CD4-positive, alpha-beta T cell treated with Interferon alpha-2 for 1 hour (primary cell): ENCODE data around the gene ITGA7.

Source experiments
- DNase-seq, 2 donors: peaks; one replicate each; pipeline ENCODE4 v3.0.0-alpha.2; 2020 to 2022

The ITGA7 gene

DNA sequence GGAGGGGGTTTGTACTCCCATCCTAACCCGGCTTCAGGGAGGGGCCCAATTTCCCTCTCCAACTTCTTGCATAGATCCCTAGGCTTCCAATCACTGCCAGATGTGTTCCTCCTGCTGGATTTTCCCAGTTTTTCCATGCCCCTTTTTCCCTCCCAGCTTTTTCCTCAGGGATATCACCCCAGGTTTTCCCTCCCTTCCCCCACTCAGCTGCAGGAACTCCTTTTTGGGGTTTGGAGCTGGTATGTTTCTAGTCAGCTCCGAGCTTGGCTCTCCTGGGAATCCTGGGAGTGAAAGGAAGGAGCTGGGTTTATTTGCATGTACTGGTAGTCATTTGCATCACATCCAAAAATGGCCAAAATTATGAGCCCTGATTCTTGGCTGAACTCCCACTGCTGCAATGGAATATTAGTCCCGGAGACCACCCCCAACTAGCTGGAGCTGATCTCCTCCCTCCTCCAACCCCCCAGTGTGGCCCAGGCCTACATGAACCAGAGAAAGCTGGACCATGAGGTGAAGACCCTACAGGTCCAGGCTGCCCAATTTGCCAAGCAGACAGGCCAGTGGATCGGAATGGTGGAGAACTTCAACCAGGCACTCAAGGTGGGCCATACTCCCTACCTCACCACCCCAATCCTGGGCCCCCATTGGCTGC is 11.0 kb upstream of the ITGA7 start:
- DNase-seq = no peak

DNA sequence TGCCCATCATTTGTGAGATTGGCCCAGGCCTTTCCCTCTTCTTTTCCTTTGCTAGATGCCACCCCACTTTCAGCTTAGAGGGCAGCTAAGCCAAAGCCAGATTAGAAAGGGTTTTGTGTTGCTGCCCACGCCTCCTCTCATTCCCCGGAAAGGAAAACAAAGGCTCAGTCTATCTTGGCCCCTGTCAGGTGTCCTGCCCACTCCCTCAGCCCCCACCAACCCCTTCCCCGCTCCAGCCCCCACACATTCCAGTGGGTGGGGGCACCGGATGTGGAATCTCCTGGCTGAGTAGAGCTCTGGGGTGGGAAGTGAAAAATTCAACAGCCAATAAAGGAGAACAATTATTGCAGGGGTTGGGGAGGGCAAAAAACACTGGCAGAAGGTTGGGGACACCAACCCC is 10.3 kb upstream of the ITGA7 start:
- no peak for DNase-seq

DNA sequence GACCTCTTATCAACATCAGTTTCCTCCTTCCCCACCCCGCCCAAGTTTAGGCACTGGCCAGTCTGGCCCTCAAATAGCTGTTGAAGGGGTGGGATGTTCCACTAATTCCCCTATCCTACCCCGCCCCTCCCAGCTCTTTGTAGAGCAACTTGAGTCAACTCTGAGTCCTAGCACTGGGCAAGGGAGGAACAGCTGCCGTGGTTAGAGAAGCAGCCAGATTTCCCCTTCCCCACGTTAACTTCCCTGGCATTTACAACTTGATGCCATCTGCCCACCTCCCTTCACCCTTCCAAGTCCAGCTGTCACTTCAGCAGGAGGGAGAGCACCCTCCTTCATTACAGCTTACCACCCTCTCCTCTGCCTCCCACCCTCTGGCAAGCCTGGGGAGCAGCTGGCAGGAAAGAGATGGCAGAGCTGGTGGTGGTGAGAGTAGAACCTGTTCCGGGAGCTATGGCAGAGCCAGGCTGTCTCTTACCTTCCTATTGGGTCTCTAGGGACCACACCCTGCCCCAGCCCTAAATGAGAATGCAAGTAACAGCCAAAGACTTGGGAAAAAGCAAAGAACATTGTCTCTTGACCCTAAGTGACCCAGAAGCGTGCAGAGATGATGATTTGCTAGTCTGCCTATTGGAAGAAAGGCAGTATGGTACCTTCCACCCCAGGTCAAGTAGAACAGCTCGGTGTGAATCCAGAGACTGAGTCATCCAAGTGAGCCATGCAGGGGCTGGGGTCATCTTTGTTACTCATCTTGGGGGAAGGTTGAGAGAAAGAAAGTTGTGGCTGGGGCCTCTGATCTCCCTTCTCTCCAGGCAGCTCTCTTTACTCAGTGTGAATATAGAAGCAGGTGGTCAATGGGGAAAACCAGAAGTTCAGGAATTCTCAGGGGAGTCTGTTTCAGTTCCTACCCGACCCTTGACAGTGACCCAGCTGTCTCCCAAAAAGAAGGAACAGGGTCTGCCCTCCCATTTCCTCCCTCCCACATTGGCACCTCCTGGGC is 9.6 kb upstream of the ITGA7 start:
- DNase-seq = no peak

DNA sequence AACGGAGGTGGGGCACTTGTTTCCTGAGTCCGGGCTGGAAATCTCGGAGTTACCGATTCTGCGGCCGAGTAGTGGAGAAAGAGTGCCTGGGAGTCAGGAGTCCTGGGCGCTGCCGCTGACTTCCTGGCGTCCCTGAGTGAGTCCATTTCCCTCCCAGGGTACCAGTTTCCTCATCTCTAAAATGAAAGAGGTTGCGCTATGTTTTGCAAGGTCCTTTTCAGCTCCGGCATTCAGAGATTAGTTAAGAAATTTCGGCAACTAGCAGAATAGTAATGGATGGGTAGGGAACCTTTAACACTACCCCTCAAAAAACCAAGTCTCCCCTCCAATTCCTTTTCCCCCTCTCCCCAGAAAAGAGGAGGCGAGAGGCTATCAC is 8.9 kb upstream of the ITGA7 start:
- no peak for DNase-seq

DNA sequence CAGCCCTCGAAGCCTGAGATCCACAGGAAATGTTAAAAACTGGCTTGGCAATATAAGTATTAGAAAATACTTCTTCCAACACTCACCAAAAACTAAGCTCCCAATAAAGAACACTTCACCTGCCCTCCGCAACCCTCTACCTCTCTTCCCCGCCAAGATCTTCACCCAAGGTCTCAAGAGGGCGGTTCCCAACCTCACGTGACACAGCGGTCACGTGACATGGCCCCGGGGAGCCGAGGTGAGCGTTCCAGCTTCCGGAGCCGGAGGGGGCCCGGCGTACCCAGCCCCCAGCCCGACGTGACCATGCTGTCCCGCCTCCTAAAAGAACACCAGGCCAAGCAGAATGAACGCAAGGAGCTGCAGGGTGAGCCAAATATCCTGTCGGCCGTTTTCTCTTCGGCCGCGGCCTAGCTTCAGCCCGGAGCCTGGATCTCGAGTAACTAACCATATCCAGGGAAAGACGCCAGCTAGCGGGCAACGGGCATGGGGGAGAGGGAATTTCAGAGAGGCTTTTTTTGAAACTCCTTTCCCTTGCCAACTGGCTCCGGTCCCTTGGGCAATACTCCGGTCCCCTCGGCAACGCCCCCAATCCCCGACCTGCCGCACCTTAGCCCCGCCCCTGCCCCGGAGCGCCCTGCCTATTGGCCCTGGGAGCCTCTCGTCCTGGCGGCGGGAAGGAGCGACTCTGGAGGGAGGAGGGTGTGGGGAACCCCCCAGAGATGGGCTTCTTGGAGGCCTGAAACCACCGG is 8.3 kb upstream of the ITGA7 start, which contains the start of gene BLOC1S1:
TSS of gene BLOC1S1 (plus strand) at position 214 of the 749 bp plus-strand sequence. CDS start at position 220, 6 bp downstream.
- peak; percentile 88 to 92 for DNase-seq

DNA sequence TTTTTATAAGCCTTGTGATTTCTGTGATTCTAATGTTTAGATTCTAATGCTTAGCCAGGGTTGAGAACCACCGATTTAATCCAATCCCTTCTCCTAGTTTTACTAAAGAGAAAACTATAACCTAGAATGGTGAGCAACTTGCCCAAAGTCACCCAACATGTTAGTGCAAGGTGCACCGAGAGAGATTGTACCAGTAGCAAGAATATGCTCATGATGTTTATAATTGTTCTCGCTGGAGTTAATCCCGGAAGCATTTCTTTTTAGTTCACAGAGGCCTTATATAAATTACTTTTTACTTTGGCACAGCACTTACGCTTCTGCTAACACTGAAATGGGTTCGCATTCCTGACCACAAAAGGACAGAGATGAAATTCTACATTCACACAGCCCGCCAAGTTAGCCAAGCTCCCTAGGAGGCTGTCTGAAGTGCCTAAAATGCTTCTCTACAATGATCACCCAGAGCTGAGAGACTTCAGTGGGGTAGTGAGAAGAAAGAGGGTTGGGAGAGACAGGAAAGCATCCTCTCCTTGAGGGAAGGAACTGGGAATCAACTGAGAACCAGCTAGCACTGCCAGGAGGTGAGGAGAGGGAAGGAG is 7.6 kb upstream of the ITGA7 start:
- DNase-seq = no peak

DNA sequence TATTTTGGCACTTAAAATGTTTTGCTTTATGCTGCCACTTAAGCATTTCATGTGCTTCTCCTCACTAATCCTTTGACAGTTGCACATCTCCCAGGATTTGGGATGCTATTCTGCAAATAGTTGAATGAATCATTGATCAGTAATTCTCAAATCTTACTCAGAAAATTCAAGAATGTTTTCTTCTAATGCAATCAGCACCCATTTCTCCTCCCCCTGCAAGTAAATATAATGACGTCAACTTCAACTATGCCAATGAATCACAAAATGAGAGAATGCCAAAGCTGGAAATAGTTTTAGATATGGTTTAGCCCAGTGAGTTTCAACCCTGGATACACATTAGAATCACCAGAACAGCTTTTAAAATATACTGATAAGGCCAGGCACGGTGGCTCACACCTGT is 6.0 kb upstream of the ITGA7 start:
- DNase-seq = no peak

DNA sequence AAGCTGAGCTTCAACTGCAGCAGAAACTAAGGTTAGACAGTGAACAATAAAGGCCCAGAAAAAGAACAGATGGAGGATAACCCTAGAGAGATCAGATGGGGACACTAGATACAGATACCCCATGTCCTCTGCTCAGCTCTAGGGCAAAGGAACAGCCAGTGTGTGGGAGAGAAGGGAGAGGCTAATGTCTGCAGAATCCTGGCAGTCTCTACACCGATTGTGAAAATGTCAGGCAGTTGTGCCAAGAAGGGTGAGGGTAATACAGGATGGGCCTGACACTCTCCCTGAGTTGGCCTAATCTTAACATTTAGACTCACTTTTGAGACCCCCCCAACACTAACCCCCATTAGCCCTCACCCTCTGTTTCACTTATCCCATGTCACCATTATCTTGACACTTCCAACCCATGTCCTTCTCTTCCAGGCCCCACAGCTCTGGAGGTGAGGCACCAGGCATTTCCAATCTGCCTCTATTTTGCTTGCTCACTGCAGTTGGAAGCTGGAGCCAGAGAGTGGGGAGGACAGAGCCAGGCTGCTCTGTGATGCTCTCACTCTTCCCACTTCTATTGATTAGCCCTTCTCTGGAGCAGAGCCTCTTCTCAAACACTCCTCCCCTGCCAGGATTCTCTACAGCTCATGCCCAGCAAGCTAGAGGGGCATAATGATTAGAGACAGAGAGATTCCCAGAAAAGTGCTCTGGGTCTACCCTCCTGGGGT is 5.2 kb upstream of the ITGA7 start:
- no peak for DNase-seq

DNA sequence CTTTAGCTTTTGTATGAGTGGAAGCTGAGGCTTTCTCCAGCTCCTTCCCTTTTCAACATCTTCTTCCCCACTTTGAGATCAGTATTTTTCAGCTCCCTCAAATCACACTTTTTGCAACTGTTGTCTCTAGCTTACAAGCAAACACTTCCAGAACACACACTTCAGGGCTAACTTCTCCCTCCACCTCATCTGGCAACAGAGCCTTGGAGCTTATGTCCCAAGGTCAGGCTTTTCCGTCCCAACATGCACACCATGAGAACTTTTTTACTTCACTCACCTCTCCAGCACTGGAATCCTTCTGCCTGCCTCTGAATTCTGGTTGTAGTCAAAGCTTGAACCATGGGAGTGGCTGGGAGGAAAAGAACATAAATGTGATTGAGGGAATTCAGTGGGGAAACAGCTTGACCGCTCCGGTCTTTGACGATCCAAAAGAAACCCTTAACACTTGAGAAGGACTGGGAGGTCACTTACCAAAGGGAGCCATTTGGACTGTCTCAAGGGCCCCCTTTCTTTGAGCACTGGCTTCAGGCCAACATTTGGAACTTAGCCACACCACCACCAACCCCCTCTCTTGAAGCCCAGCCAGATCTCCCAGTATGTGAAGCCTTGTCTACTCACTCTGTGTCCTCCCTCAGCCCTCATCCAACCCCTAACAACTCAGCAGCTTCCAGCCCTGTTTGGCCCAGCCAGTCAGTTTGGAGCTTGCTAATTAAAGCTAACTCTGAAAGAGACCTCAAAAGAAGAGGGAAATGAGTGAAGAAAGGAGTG is 4.3 kb upstream of the ITGA7 start:
- DNase-seq = no peak

DNA sequence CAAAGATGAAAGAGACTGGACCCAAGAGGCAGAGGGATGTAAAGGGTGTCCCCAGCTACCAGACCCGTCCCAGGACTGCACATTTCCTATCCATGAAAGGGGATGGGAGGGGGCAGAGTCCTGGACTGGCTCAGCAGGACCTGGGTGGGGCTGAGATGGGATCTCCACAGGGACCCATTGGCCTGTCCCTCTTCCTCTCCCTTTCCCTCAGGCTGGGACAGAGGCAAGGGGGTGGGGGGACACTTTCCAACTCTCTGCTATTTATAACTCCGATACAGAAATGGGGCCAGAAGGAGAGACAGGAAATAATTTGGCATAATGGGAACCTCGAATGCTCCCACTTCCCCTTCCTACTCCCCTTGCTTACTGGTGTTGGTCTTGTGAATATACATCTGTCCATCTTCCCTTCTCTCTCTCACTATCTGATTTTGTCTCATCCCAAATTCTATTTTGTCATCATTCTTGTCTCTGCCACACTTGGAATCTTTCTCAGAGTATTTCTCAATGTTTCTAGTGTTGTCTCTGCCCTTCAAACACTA is 1.1 kb upstream of the ITGA7 start:
- no peak for DNase-seq

DNA sequence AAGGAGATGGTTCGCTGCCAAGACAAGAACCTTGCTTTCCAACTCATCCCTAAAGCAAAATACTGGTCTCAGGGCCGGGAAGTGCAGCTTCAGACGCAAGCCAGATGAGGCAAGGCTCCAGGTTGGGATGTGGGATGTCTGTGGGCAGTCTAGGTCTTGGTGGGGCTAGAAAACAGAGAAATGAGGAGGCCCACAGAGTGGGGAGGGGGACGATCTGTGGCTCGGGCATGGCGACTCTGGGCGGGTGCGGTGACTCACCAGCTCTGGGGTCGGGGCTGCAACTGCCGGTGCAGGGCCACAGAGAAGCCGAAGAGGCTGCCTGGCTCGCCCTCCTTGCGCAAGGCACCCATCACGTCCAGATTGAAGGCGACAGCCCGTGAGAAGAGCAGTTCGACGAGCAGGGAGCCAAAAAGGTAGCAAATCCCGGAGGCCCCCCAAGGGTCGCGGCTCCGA is 459 bp downstream of the ITGA7 start:
- DNase-seq = no peak

DNA sequence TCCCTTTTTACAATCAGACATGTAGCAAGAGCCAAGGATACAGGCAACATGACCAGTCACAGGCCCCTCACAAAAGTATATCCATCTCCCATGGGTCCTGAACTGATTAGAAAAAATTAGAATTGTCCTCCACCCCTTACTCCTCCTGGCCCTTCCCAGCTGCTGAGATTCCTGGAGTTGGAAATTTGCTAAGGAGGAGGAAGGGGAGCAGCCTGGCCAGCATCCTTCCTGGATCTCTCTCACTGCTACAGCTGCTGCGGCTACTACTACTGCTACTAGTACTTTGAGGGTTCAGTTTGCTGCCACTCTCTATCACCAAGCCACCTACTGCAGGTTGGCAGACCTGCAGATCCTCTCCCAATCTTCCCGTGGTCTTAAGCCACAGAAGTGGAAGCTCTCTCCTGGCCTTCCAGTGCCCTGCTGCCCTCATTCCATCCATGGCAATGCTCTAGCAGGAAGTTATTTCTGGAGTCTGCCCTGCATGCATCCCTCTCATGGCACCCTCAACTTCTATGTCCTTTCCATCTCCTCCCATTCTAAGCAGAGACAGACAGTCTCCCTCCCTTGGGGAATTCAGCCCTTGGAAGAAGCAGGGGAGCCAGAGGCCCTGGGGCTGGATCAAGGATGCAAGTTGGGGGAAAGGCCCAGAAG is 1.0 kb downstream of the ITGA7 start:
- no peak for DNase-seq

DNA sequence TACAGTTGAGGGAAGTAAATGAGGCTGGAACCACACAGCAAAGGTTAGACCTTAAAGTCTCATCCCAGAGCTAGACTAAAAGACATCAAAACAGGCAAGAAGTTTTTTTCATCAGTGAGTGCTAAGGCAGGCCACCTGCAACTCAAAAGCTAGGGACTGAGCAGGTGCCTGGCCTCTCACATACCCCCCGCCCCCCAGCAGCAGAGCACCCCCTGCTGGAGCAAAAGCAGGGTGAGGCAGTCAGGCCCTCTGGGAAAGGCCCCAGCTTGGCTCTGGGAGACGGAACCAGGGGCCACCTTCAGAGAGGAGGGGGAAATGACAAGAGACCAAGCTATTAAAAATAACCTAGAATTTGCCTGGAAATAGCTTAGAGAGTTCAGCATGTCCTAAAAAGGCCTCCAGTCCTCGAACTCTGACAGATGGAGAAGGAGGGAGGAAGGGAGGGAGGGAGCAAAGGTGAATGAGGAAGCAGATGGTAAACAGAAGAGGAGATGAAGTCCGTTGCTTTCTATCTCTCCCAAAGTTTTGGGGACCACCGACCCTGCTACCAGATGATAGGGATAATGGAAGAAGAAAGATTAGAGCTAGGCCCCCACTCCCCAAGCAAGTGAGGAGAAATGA is 1.8 kb downstream of the ITGA7 start:
- DNase-seq = no peak

DNA sequence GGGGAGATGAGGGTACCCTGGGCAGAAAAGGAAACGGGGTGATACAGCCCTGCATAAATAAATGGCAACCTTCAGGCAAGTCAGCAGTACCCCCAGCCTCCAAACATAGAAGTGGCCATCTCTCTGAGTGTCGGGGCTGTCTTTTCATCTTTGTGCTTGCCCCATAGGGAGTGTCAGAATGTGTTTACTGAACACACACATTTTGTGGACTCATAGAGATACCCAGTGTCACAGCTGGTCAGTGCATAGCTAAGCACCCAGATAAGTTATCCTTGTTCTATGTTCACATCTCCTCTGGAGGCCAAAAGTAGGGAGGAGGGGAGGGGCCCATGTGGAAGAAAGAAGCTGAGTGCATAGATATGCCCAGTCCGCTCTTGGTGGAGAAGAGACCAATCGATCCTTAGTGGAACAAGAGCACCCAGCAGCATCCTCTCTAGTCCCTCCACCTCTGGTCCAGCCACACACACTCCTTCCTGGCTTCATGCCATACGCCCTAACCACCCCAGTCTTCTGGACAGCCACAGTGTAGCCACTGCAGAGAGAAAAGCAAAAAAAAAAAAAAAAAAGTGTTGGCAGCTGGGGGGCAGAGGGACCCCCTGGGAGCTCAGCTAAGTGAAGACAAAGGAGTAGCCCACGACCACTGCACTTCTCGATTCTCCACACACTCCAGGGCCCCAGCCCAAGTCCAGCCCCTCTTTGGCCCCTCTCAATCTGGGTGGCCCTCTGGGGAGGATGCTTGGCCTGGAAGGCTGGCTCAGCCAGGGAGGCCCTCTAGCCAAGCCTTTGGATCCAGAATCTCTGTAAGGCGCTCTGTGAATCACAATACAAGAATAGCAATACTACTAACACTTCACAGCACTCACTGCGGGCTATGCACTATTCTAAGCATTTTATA is 2.6 kb downstream of the ITGA7 start:
- no peak for DNase-seq

DNA sequence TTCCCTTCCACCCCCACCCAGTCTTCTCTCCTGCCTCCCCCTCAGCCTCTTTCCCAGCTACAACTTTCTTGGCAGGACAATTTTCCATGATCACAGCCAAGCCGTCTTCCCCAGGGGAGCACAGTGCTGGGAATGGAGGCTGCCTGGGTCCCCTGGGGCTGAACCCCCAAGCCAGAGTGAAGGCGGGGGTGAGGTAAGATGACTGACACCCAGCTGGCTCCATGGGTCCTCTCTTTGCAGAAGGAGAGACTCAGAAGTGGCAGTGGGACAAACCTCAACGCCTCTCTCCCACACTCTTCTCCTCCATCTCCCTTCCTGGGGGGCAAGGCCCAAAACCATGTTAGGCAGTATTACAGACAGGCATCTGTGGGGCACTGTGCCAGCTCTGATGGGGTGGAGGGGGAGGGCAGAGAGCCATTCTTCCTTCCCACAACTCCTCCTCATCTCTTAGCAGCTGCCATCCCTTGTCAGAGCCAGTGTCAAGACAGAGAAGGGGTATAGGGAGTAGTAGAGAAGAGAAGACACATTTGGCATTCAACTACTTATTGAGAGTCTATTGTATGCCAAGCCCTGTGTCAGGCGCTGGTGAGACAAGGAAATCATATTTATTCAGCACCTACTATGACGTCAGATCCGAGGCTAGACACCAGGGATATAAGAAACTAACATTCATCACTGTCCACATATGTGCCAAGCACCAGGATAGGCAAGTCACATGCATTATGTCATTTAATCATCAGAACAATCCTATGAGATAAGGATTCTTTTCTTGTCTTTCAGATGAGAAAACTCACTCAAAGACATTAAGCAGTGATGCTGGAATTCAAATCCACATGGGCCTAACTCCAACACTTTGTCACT is 3.6 kb downstream of the ITGA7 start:
- DNase-seq = no peak

DNA sequence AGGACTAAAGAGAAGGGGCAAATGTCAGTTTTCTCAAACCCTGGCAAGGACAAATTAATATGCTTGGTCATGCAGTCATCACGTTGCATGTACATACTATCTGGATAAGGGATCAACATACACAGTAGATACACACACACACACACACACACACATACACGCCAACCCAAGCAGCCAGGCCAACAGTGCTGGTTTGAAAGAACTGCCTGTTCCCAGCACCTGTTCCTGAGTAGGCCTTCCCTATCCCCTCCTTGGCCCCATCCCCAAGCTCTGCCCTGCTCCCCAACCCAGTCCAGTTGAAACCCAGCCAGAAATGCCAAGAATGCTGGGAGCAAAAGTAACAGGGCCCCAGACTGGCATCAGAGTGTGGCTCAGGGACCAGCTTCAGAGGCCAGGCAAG is 4.4 kb downstream of the ITGA7 start:
- no peak for DNase-seq

DNA sequence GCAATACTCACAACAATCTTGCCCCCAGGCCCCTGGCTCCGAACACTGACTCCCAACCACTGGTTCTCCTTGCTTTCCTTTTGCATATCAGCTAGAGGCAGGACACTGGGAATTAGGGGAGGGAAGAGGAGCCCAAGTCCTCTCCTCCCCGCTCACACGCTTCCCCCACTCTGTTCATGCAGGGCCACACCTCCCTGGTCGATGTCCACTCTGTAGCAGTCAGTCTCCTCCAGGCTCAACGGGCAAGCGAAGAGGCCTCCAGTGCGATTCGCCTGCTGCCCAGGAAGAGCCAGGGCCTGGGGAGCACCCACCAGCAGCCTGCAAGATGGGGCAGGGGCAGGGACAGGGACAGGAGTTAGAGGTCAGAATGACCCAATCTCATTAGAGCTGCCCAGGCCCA is 4.8 kb downstream of the ITGA7 start:
- no peak for DNase-seq
